Panc1 (cell line): ENCODE data around the gene COL16A1. TPM values are rescaled to one million over a fixed set of nuclear protein-coding genes. Genes with fewer than 3 reads are reported as not detected.

Source experiments
- ATAC-seq: fragments of 200-7000 bp; cut with Tn5 transposase; 2 replicates; pipeline ENCODE4 v1.9.1; 2020; ENCODE audit warnings: mild to moderate bottlenecking, moderate library complexity
- BruUV-seq: library from RNA; stranded (reverse); fragments of 400-500 nt; replicated peaks from 2 replicates; lab custom pipeline; 2021; lab: Mats Ljungman, UMichigan
- CTCF ChIA-PET: fragments of 300-600 bp; sonication (Branson Sonifier 250); formaldehyde crosslinking; loops from one replicate; lab custom pipeline; 2022; ENCODE audit warnings: antibody characterized with exemption; lab: Charles Lee
- POLR2A ChIA-PET: fragments of 300-600 bp; sonication (Branson Sonifier 250); formaldehyde crosslinking; loops from one replicate; lab custom pipeline; 2022; ENCODE audit warnings: antibody characterized with exemption; lab: Charles Lee
- DNase-seq: peaks from one replicate; pipeline ENCODE4 v3.0.0-alpha.2; 2010; ENCODE audit warnings: low read depth, low spot score
- H3K27ac ChIP-seq: 2 replicates; pipeline ENCODE4 v1.5.1; 2011; ENCODE audit warnings: mild to moderate bottlenecking, low read length, inconsistent platforms
- H3K27me3 ChIP-seq: fragments of 200-500 bp; sonication (Bioruptor generic); 2 replicates; pipeline ENCODE4 v1.6.0; 2014; ENCODE audit warnings: low read length, inconsistent platforms; ENCODE audit not compliant: control insufficient read depth, insufficient read depth
- H3K36me3 ChIP-seq: fragments of 200-500 bp; sonication (Bioruptor generic); 2 replicates; pipeline ENCODE4 v1.5.1; 2014; ENCODE audit warnings: inconsistent platforms, mild to moderate bottlenecking, low read length, moderate library complexity; ENCODE audit not compliant: control insufficient read depth, insufficient read depth
- H3K4me1 ChIP-seq: 2 replicates; pipeline ENCODE4 v1.5.1; 2011; ENCODE audit warnings: inconsistent platforms, mild to moderate bottlenecking, low read length, moderate library complexity; ENCODE audit not compliant: control insufficient read depth, insufficient read depth
- H3K4me3 ChIP-seq, 2 experiments: 2 replicates each; pipeline ENCODE4 v1.5.1; 2011 to 2012; ENCODE audit warnings: low read depth in 2 of 2, low read length in 2 of 2, mild to moderate bottlenecking in 2 of 2, inconsistent platforms in 1 of 2, moderate library complexity in 1 of 2
- H3K9me3 ChIP-seq: fragments of 200-500 bp; sonication (Bioruptor generic); 2 replicates; pipeline ENCODE4 v1.5.1; 2014; ENCODE audit warnings: low read depth, mild to moderate bottlenecking, inconsistent platforms, low read length, moderate library complexity; ENCODE audit not compliant: control insufficient read depth, insufficient read depth
- CTCF ChIP-seq: fragments of 450-650 bp; IDR thresholded peaks from 2 replicates; pipeline ENCODE4 v1.5.1; 2017; ENCODE audit warnings: mild to moderate bottlenecking
- POLR2AphosphoS5 ChIP-seq: IDR thresholded peaks from 2 replicates; pipeline ENCODE4 v1.6.1; 2012; ENCODE audit warnings: mild to moderate bottlenecking, low read depth, low read length, moderate library complexity
- REST ChIP-seq, 2 experiments: IDR thresholded peaks; 2 replicates each; pipeline ENCODE4 v1.6.1; 2011 to 2012; ENCODE audit warnings: low read depth in 2 of 2, control low read depth in 1 of 2, low read length in 1 of 2, mild to moderate bottlenecking in 1 of 2, moderate library complexity in 1 of 2; ENCODE audit not compliant: insufficient read depth in 1 of 2
- SIN3A ChIP-seq: IDR thresholded peaks from 2 replicates; pipeline ENCODE4 v1.6.1; 2012; ENCODE audit warnings: low read depth, mild to moderate bottlenecking, low read length, moderate library complexity, borderline replicate concordance; ENCODE audit not compliant: insufficient read depth
- TCF7L2 ChIP-seq: IDR thresholded peaks from 2 replicates; pipeline ENCODE4 v1.6.1; 2011; ENCODE audit warnings: mild to moderate bottlenecking, low read depth, low read length, inconsistent platforms
- in situ Hi-C: cut with HindIII; loops from 2 replicates; pipeline ENCODE4 v1.10.0; 2016; ENCODE audit warnings: low sequenced_read_pairs, low pct_unique_long_range_greater_than_20kb
- intact Hi-C: fragments of 100-400 bp; cut with micrococcal nuclease; formaldehyde crosslinking; loops from one replicate; pipeline ENCODE4 v1.10.0; 2022; ENCODE audit not compliant: unreplicated experiment
- total RNA-seq: library from RNA; stranded (reverse); gene quantifications from one replicate; pipeline ENCODE4 v1.2.1, GENCODE V29; 2021; ENCODE audit not compliant: unreplicated experiment

COL16A1 gene
- total RNA-seq, 1 experiment from 2014 or later = 7.6 TPM

- H3K36me3 ChIP-seq = no peaks in the 10 kb centered on the region; the same call in 1 of the 2 replicates
- CTCF ChIA-PET = interaction anchor here (0.5 to 0.8 kb wide), 7 partner anchors 10 to 319 kb away, joined by 3 to 13 read pairs (median 6); no protein-coding TSS in a partner anchor
- no peaks in the 10 kb centered on the region for H3K27me3 ChIP-seq
- no TSS peak for BruUV-seq
- H3K4me3 ChIP-seq = peak within 1 kb of the TSS; percentile 88 to 97
- in situ Hi-C loops (no loop called here), intact Hi-C loops (no loop called here)
- DNase-seq = peak; percentile 92
- peak within 1 kb of the TSS; percentile 96 for H3K27ac ChIP-seq
- TF ChIP-seq CTCF (no peak), SIN3A (no peak), REST (IDR thresholded peaks at IDR 0.05; ENCODE audit: insufficient read depth in 1 of 2, low read depth in 2 of 2, low read length in 1 of 2) (no peak), POLR2AphosphoS5 (peak; percentile 43), TCF7L2 (no peak)
- peaks cover 19% of the 10 kb centered on the region for H3K4me1 ChIP-seq
- POLR2A ChIA-PET = interaction anchor here (0.6 to 1.2 kb wide), 12 partner anchors 10 to 368 kb away, joined by 3 to 16 read pairs (median 6); no protein-coding TSS in a partner anchor
- H3K9me3 ChIP-seq = no peaks in the 10 kb centered on the region
- ATAC-seq = peak; percentile 97
These were observed 59.1 kb downstream of the COL16A1 start, which contains the start of gene PEF1 for GRCh38 chr1:31644560-31645273. Gene PEF1 (minus strand): TSS chr1:31644876. CDS start chr1:31644864, 12 bp downstream.

- H3K27ac ChIP-seq = peak overlapping the region; percentile 96
- no peak for DNase-seq
- no peaks in the 10 kb centered on the region for H3K9me3 ChIP-seq
- no peaks in the 10 kb centered on the region for H3K27me3 ChIP-seq
- TF ChIP-seq TCF7L2 (no peak), CTCF (no peak), SIN3A (no peak), POLR2AphosphoS5 (no peak), REST (IDR thresholded peaks at IDR 0.05; ENCODE audit: insufficient read depth in 1 of 2, low read depth in 2 of 2, low read length in 1 of 2) (no peak)
- intact Hi-C loops (no loop called here), in situ Hi-C loops (no loop called here)
- ATAC-seq = no peak
- peaks cover 19% of the 10 kb centered on the region for H3K4me1 ChIP-seq
- ChIA-PET CTCF (no interaction called here), POLR2A (interaction anchor here (0.7 to 1.2 kb wide), 3 partner anchors 10 to 369 kb away, joined by 3 to 10 read pairs (median 4); no protein-coding TSS in a partner anchor)
- no TSS peak for BruUV-seq
- H3K36me3 ChIP-seq = no peaks in the 10 kb centered on the region; the same call in 1 of the 2 replicates
- peak overlapping the region; percentile 88 to 97 for H3K4me3 ChIP-seq
These were observed 59.7 kb downstream of the COL16A1 start for GRCh38 chr1:31643976-31644559.
